ENCODE data around the gene MRTFA. TPM values are rescaled to one million over a fixed set of nuclear protein-coding genes. Genes with fewer than 3 reads are reported as not detected.

MRTFA gene
- total and polyA plus RNA-seq, 9 of the 15 experiments (the other 6 are each of a cell fraction or from before 2014, with no cell fraction given), result 0.84 to 21.1 (median 3.7) TPM

DNA sequence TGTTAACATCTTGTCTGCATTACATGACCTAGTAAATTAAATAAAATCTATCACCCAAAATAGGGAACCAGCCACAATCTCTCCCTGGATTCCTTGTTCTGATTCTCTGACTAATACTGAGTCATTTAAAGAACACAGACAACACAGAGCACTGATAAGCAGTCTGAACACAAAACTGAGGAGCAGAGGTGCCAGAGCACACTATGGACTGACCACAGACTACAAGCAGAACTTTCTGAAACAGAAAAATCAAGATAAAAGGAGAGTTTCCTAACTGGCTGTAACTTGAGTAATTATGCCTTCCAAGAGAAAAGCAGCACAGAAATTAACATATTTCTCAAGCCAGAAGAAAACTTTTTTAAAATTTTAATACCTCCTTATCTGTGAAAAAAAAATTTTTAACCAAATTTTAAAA is 137.3 kb downstream of the MRTFA start (continued):
- TF ChIP-seq MTA3 (IDR thresholded peaks at IDR 0.05; ENCODE audit: borderline replicate concordance), result no peak
- TF ChIP-seq SOX6 (IDR thresholded peaks at IDR 0.05), result peak; percentile 77
- no peak for TF ChIP-seq NR2C2 (CRISPR knock-in tag; IDR thresholded peaks at IDR 0.05)
- no peak for TF ChIP-seq NR2C2 (tag; IDR thresholded peaks at IDR 0.05)
- TF ChIP-seq SIN3A (IDR thresholded peaks at IDR 0.05; ENCODE audit: borderline replicate concordance in 2 of 2, control insufficient read depth in 1 of 2, low read depth in 2 of 2, low read length in 2 of 2), result no peak
- TF ChIP-seq ZNF41 (CRISPR knock-in tag; conservative IDR thresholded peaks at IDR 0.05), result no peak
- TF ChIP-seq, protein P1, sequence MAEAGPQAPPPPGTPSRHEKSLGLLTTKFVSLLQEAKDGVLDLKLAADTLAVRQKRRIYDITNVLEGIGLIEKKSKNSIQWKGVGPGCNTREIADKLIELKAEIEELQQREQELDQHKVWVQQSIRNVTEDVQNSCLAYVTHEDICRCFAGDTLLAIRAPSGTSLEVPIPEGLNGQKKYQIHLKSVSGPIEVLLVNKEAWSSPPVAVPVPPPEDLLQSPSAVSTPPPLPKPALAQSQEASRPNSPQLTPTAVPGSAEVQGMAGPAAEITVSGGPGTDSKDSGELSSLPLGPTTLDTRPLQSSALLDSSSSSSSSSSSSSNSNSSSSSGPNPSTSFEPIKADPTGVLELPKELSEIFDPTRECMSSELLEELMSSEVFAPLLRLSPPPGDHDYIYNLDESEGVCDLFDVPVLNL (CRISPR knock-in tag; IDR thresholded peaks at IDR 0.05; ENCODE audit: low read depth), result no peak
- TF ChIP-seq, protein P2, sequence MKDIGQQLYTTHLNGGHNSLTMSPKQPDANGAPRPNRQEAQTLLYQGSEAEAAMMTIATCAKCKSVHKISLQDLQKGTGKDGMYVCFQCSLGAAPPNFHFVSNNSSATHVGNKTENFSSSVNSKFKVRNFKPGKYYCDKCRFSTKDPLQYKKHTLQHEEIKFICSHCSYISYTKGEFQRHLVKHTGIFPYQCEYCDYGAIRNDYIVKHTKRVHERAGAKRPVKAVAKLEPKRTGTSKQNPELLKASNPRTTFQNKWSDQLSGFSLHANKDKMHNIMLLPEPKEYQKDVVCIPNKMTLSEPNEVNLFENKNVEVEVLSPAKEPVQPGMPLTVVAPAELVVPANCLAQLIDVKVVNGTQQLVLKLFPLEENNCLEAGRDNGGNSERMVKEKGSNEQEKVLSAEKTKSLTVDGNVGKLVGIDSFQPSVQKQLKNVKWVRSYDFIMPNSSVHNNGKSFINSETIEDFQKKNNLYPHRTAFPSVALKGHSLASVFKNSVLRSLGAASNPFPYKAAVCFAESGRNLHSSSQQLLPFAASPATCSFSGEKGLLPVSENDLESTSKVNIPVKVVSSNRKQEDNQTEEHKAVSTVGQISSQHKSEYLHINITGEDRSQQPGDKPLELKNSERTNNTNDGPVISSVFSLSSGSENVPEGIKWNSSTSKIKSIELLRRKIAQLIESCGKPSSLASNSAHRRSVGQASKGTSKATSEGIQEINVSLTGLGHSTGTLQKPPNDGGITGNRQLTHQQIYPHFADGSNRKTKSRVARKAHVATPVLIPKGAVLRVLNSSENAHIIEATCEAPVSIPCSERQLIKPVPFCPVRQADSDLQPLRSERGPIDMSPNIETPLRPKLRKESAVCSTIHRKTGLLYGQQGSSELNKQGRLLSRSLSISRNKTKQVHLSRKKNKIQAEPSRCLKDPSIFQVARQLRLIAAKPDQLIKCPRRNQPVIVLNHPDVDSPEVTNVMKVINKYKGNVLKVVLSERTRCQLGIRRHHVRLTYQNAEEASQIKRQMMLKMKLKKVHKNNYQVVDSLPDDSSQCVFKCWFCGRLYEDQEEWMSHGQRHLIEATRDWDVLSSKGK (CRISPR knock-in tag; IDR thresholded peaks at IDR 0.05), result no peak
- no peak for TF ChIP-seq EGR1 (conservative IDR thresholded peaks at IDR 0.05)
- no peak for TF ChIP-seq KDM4B (IDR thresholded peaks at IDR 0.05; ENCODE audit: borderline replicate concordance in 2 of 2, low read depth in 1 of 2)
- TF ChIP-seq ZNF444 (CRISPR knock-in tag; IDR thresholded peaks at IDR 0.05), result no peak
- no peak for TF ChIP-seq ASH1L (IDR thresholded peaks at IDR 0.05; ENCODE audit: borderline replicate concordance, low read depth, partially characterized antibody)
- TF ChIP-seq POU5F1 (IDR thresholded peaks at IDR 0.05; ENCODE audit: borderline replicate concordance, low read depth, low read length, partially characterized antibody), result no peak
- TF ChIP-seq GTF2B (IDR thresholded peaks at IDR 0.05; ENCODE audit: extremely low read depth, insufficient read length), result no peak
- TF ChIP-seq NFRKB (IDR thresholded peaks at IDR 0.05; ENCODE audit: low read depth), result no peak
- TF ChIP-seq DNMT1 (IDR thresholded peaks at IDR 0.05), result no peak
- TF ChIP-seq CREBBP (IDR thresholded peaks at IDR 0.05; ENCODE audit: low read depth, low read length), result no peak
- no peak for TF ChIP-seq ZNF24 (IDR thresholded peaks at IDR 0.05)
- TF ChIP-seq, protein P3, sequence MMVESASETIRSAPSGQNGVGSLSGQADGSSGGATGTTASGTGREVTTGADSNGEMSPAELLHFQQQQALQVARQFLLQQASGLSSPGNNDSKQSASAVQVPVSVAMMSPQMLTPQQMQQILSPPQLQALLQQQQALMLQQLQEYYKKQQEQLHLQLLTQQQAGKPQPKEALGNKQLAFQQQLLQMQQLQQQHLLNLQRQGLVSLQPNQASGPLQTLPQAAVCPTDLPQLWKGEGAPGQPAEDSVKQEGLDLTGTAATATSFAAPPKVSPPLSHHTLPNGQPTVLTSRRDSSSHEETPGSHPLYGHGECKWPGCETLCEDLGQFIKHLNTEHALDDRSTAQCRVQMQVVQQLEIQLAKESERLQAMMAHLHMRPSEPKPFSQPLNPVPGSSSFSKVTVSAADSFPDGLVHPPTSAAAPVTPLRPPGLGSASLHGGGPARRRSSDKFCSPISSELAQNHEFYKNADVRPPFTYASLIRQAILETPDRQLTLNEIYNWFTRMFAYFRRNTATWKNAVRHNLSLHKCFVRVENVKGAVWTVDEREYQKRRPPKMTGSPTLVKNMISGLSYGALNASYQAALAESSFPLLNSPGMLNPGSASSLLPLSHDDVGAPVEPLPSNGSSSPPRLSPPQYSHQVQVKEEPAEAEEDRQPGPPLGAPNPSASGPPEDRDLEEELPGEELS (CRISPR knock-in tag; IDR thresholded peaks at IDR 0.05; ENCODE audit: borderline replicate concordance), result no peak
- TF ChIP-seq, protein P4, sequence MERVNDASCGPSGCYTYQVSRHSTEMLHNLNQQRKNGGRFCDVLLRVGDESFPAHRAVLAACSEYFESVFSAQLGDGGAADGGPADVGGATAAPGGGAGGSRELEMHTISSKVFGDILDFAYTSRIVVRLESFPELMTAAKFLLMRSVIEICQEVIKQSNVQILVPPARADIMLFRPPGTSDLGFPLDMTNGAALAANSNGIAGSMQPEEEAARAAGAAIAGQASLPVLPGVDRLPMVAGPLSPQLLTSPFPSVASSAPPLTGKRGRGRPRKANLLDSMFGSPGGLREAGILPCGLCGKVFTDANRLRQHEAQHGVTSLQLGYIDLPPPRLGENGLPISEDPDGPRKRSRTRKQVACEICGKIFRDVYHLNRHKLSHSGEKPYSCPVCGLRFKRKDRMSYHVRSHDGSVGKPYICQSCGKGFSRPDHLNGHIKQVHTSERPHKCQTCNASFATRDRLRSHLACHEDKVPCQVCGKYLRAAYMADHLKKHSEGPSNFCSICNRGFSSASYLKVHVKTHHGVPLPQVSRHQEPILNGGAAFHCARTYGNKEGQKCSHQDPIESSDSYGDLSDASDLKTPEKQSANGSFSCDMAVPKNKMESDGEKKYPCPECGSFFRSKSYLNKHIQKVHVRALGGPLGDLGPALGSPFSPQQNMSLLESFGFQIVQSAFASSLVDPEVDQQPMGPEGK (CRISPR knock-in tag; IDR thresholded peaks at IDR 0.05; ENCODE audit: borderline replicate concordance), result no peak
